T-cell (primary cell): ENCODE data around the gene FOXP1. TPM values are rescaled to one million over a fixed set of nuclear protein-coding genes. Genes with fewer than 3 reads are reported as not detected.

Experiments used
- ATAC-seq, 4 experiments: fragments of 200-7000 bp in 3 of 4; fragments of 150-1000 bp in 1 of 4; cut with Tn5 transposase; replicated peaks in 1 of 4; 1 replicate in 3 of 4; 2 replicates in 1 of 4; pipeline ENCODE4 v1.10.0; 2021; ENCODE audit warnings: moderate library complexity in 3 of 4, mild to moderate bottlenecking in 2 of 4, moderate number of reproducible peaks in 1 of 4
- CTCF ChIA-PET, 2 donors: fragments of 300-600 bp; sonication (Branson Sonifier 250); formaldehyde crosslinking; loops; one replicate each; lab custom pipeline; 2022; ENCODE audit warnings: antibody characterized with exemption in 2 of 2; lab: Charles Lee
- POLR2A ChIA-PET, 2 donors: fragments of 300-600 bp; sonication (Branson Sonifier 250); formaldehyde crosslinking; loops; one replicate each; lab custom pipeline; 2022; ENCODE audit warnings: antibody characterized with exemption in 2 of 2; lab: Charles Lee
- DNase-seq, 35 experiments: peaks; one replicate each; pipeline versions ENCODE4 v3.0.0 to v3.0.0-alpha.2; 2013 to 2023
- H3K27ac ChIP-seq: one replicate; pipeline ENCODE4 v1.5.1; 2013; ENCODE audit warnings: low read length
- H3K27me3 ChIP-seq, 2 experiments: replicated peaks in 1 of 2; 1 replicate in 1 of 2; 2 replicates in 1 of 2; pipeline versions ENCODE4 v1.6.1 to v1.7.0; 2013; ENCODE audit warnings: low read length in 1 of 2, mixed read lengths in 1 of 2; ENCODE audit not compliant: control insufficient read depth in 2 of 2, insufficient read depth in 2 of 2; ENCODE audit errors: extremely low read depth in 1 of 2
- H3K36me3 ChIP-seq, 2 donors: 1 replicate in 1 of 2; 2 replicates in 1 of 2; pipeline versions ENCODE4 v1.6.1 to v1.7.0; 2013; ENCODE audit warnings: low read length in 1 of 2; ENCODE audit not compliant: control insufficient read depth in 2 of 2, insufficient read depth in 1 of 2; ENCODE audit errors: extremely low read depth in 1 of 2
- H3K4me1 ChIP-seq, 2 experiments: 1 replicate in 1 of 2; 2 replicates in 1 of 2; pipeline versions ENCODE4 v1.6.1 to v1.7.0; 2013; ENCODE audit warnings: low read length in 2 of 2, mixed read lengths in 1 of 2; ENCODE audit not compliant: insufficient read depth in 2 of 2, control insufficient read depth in 1 of 2; ENCODE audit errors: extremely low read depth in 1 of 2
- H3K4me3 ChIP-seq, 2 donors: 1 replicate in 1 of 2; 2 replicates in 1 of 2; pipeline versions ENCODE4 v1.5.1 to v1.7.0; 2013; ENCODE audit warnings: mild to moderate bottlenecking in 2 of 2, low read length in 1 of 2, moderate library complexity in 1 of 2; ENCODE audit not compliant: control insufficient read depth in 1 of 2; ENCODE audit errors: extremely low read depth in 1 of 2
- H3K9me3 ChIP-seq: 2 replicates; pipeline ENCODE4 v1.7.0; 2013
- H3K27ac Mint-ChIP-seq, 2 donors: one replicate each; pipeline ENCODE4 v1.8.0; 2020 to 2021; ENCODE audit warnings: mild to moderate bottlenecking in 2 of 2, mixed read lengths in 2 of 2
- H3K27me3 Mint-ChIP-seq, 2 donors: one replicate each; pipeline ENCODE4 v1.8.0; 2021 to 2022; ENCODE audit warnings: mixed read lengths in 2 of 2
- H3K36me3 Mint-ChIP-seq: one replicate; pipeline ENCODE4 v1.8.0; 2021; ENCODE audit warnings: mixed read lengths
- H3K4me1 Mint-ChIP-seq, 3 donors: one replicate each; pipeline ENCODE4 v1.8.0; 2020 to 2022; ENCODE audit warnings: mixed read lengths in 3 of 3, mild to moderate bottlenecking in 1 of 3
- H3K4me3 Mint-ChIP-seq, 3 donors: one replicate each; pipeline ENCODE4 v1.8.0; 2020 to 2022; ENCODE audit warnings: mild to moderate bottlenecking in 3 of 3, mixed read lengths in 3 of 3, moderate library complexity in 3 of 3
- H3K9me3 Mint-ChIP-seq, 3 donors: one replicate each; pipeline ENCODE4 v1.8.0; 2020 to 2022; ENCODE audit warnings: mixed read lengths in 3 of 3
- WGBS: methylation state at CpG from one replicate; pipeline ENCODE4 v1.1.5; 2013; ENCODE audit warnings: missing lambda C conversion rate; ENCODE audit not compliant: insufficient coverage; 5-methylcytosine and 5-hydroxymethylcytosine counted together
- total RNA-seq, 35 experiments: library from RNA in 6 of 35; stranded (reverse) in 6 of 35; fragments of 120-200 nt in 1 of 35; gene quantifications; one replicate each; pipeline versions ENCODE4 v1.2.1 to v1.2.4 and lab custom pipeline; 2013 to 2026

FOXP1 gene
- total RNA-seq, 5 donors from 2014 or later (not counting 1 experiment from before 2014, with no cell fraction given), result 258 to 586 (median 290) TPM

DNA sequence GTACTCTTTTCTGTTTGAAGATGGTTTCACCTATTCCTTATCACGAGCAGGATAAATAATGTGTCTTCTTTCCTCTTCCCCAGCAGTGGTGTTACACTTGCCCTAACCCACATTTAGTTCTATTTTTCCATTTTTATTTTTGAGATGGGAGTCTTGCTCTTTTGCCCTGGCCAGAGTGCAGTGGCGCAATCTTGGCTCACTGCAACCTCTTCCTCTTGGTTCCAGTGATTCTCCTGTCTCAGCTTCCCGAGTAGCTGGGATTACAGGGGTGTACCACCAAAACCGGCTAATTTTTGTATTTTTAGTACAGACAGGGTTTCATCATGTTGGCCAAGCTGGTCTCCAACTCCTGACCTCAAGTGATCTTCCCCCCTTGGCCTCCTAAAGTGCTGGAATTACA lies 372.4 kb downstream of the FOXP1 start:
- Mint-ChIP-seq H3K4me3 (peak overlapping the region in 1 of 3 donors; percentile 14), H3K9me3 (no peaks in the 10 kb centered on the region), H3K27ac (peak overlapping the region; percentile 51 to 79), H3K27me3 (no peaks in the 10 kb centered on the region), H3K36me3 (peaks cover 39% of the 10 kb centered on the region), H3K4me1 (peaks cover 88 to 94% (median 89%) of the 10 kb centered on the region in 3 donors)
- Histone ChIP-seq H3K27me3 (no peaks in the 10 kb centered on the region), H3K9me3 (no peaks in the 10 kb centered on the region), H3K4me1 (peaks cover 7 to 8% of the 10 kb centered on the region in 2 experiments), H3K27ac (no peak overlapping the region), H3K4me3 (no peak overlapping the region), H3K36me3 (no peaks in the 10 kb centered on the region)
- CTCF ChIA-PET, result no interaction called here
- no peak for ATAC-seq
- POLR2A ChIA-PET, result no interaction called here
- 95% methylated on average over 3 of the region's 4 CpGs for WGBS
- no peak for DNase-seq

DNA sequence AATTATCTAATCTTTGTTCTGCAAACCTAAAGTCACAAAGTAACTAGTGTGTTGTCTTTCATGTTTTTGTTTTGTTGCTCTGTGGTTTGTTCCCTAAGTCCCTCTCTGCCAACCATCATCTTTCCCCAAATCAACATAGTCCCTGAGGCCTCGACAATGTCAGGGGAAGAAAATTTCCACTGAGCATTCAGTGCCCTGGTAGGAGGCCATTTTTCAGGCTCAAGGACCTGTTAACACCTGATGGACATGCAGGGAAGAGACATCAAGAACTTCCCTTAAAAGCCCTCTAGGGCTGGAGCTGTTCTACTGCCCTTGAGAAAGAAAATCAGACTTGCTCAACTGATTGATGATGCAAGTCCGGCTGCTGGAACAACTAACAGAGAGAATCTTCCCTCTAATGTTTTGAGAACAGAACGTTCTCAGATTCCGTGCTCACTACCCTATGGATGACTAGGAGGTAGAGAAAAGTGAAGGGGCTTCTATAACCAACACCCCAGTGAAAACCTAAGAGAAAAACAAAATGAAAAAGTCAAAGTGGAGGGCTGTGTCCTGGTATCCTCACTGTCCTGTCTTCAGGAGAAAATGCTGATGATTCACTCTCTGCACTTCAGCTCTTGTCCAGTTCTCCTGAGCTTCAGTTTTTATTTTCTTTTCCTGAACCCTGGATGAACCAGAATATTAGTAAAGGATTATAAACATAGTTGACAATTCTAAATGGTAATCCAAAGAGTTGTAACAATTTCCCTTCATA lies 373.1 kb downstream of the FOXP1 start:
- Histone ChIP-seq H3K4me3 (no peak overlapping the region), H3K4me1 (peaks cover 8 to 9% of the 10 kb centered on the region in 2 experiments), H3K27ac (no peak overlapping the region), H3K9me3 (no peaks in the 10 kb centered on the region), H3K27me3 (no peaks in the 10 kb centered on the region), H3K36me3 (no peaks in the 10 kb centered on the region)
- Mint-ChIP-seq H3K36me3 (peaks cover 39% of the 10 kb centered on the region), H3K27me3 (no peaks in the 10 kb centered on the region), H3K4me1 (peaks cover 83 to 92% (median 87%) of the 10 kb centered on the region in 3 donors), H3K4me3 (peak overlapping the region in 2 of 3 donors; percentile 7 to 14), H3K27ac (peak overlapping the region; percentile 51 to 79), H3K9me3 (no peaks in the 10 kb centered on the region)
- POLR2A ChIA-PET, result interaction anchor here in 1 of 2 donors (0.6 kb wide), 1 partner anchor 22 kb away, joined by 4 read pairs; no protein-coding TSS in a partner anchor
- peak in 1 of 4 experiments; percentile 12 for ATAC-seq
- WGBS, result 40% methylated on average over 1 of the region's 4 CpGs
- no peak for DNase-seq
- CTCF ChIA-PET, result no interaction called here

DNA sequence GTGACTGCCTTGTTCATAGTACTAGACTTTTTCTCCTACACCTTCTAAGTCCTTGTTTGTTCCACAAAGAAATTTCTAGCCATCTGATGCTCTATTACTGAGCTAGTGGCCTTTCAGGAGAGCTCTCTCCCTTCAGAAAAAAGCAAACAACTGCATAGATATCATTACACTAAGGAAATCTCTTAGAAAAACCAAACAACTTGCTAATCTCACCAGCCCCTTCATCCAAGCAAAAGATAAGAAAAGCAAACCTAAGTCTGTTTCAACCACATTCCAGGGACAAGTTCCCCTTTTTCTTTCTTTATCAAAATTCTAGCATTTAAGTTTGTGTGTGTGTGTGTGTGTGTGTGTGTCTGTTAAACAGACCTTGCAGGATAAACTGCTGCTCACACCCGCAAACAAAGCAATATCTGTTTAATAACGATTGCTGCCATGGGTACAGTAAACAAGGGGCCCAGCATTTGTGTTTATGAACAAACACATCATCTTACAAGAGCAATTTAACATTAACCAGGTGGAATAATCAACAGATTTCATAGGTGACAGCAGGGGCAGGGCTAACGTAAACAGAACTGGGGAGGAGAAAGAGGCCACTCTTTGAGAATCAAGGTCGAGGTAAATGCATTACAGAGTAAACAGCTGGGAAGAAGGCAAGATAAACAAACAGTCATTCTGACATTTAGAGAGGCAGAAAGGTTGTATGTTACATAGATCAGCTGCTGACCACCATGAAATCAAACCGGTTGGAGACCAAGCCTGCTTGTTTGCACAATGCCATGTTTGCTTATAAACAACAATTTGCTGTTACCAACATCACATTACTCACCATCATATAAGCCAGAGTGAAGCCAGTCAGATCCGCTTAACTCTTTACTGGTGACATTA lies 375.1 kb downstream of the FOXP1 start:
- H3K27me3 ChIP-seq, result no peaks in the 10 kb centered on the region
- ChIA-PET CTCF (interaction anchor here in 1 of 2 donors (0.6 kb wide), 1 partner anchor 234 kb away, joined by 8 read pairs; no protein-coding TSS in a partner anchor), POLR2A (interaction anchor here in 1 of 2 donors (0.5 kb wide), 1 partner anchor 65 kb away, joined by 3 read pairs; no protein-coding TSS in a partner anchor)
- ATAC-seq (no peak), DNase-seq (no peak)
- peaks cover 8 to 12% of the 10 kb centered on the region in 2 experiments for H3K4me1 ChIP-seq
- Mint-ChIP-seq H3K36me3 (peaks cover 37% of the 10 kb centered on the region), H3K4me1 (peaks cover 89 to 93% (median 90%) of the 10 kb centered on the region in 3 donors), H3K27ac (peak overlapping the region; percentile 65 to 80), H3K4me3 (peak overlapping the region in 1 of 3 donors; percentile 5), H3K9me3 (no peaks in the 10 kb centered on the region), H3K27me3 (no peaks in the 10 kb centered on the region)
- no peaks in the 10 kb centered on the region for H3K36me3 ChIP-seq
- H3K27ac ChIP-seq, result no peak overlapping the region
- WGBS, result 80% methylated on average over 2 of the region's 6 CpGs
- H3K9me3 ChIP-seq, result no peaks in the 10 kb centered on the region
- H3K4me3 ChIP-seq, result no peak overlapping the region

DNA sequence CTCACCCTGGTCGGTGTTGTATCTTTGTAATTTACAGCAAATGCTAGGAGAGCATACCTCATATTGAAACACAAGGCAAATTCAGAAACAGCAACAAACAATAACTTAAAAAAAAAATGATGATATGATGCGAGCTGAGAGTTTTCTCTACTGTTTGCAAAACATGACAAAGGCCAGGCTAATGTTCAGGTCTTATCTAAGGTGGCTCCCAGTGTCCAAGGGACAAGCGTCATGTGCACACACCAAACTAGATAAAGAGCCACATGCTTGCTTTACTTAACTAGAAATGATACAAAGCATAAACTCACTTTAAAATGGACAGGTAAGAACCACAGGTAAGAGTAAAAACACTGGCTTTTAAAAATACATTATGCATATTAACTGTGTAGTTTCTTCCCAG lies 375.9 kb downstream of the FOXP1 start:
- Mint-ChIP-seq H3K4me3 (no peak overlapping the region), H3K36me3 (peaks cover 37% of the 10 kb centered on the region), H3K9me3 (no peaks in the 10 kb centered on the region), H3K4me1 (peaks cover 92 to 95% (median 94%) of the 10 kb centered on the region in 3 donors), H3K27ac (peak overlapping the region; percentile 55 to 65), H3K27me3 (no peaks in the 10 kb centered on the region)
- no peaks in the 10 kb centered on the region for H3K36me3 ChIP-seq
- ChIA-PET POLR2A (interaction anchor here in 1 of 2 donors (0.5 kb wide), 1 partner anchor 66 kb away, joined by 3 read pairs; no protein-coding TSS in a partner anchor), CTCF (no interaction called here)
- DNase-seq (no peak), ATAC-seq (no peak)
- no peak overlapping the region for H3K4me3 ChIP-seq
- H3K4me1 ChIP-seq, result peaks cover 12% of the 10 kb centered on the region in 2 experiments
- no peak overlapping the region for H3K27ac ChIP-seq
- no peaks in the 10 kb centered on the region for H3K27me3 ChIP-seq
- no CpG with 5 or more reads among the region's 3 CpGs for WGBS
- no peaks in the 10 kb centered on the region for H3K9me3 ChIP-seq

DNA sequence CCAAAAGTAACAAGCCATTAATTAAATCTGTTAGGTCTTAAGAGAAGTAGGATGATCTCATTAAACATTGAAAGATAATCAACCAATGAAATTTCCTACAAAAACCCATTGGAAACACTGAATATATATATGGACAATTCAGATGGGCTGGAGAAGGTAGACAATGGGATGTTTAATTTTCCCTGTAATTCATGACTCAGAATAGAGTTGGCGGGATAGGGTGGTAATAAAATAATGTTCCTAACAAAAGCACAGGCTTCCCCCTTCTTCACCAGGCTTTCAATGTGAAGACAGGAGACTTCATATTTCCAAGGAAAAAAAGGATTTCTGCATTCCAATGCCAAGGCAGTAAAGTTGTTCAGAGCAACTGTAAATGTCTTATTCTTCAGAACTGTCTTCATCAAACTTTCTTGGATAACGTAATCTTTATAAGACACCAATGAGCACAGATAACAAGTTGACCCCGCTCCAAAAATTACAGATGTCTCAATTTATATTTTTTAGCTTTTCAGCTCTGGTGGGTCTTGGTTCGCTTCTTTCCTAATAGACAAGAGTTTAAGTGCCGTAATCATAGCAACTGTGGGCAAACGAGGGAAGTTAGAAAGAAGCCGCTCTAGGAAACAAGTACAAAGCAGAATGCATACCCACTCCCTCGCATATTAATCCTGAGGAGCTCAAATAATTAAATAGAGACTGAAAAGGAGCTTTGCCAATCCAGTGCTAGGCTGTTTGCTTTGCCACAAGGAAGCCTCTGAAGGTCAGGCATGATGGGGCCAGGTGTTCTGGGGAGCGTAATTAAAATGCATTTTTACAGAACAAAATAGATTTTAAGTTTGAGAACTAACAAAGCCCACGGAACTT lies 377.0 kb downstream of the FOXP1 start:
- no peaks in the 10 kb centered on the region for H3K9me3 ChIP-seq
- H3K36me3 Mint-ChIP-seq, result peaks cover 27% of the 10 kb centered on the region
- H3K27ac Mint-ChIP-seq, result no peak overlapping the region
- ChIA-PET POLR2A (no interaction called here), CTCF (no interaction called here)
- no peak overlapping the region for H3K4me3 ChIP-seq
- DNase-seq (no peak), ATAC-seq (no peak)
- no peaks in the 10 kb centered on the region for H3K27me3 Mint-ChIP-seq
- peaks cover 90 to 93% (median 93%) of the 10 kb centered on the region in 3 donors for H3K4me1 Mint-ChIP-seq
- no peaks in the 10 kb centered on the region for H3K36me3 ChIP-seq
- H3K27ac ChIP-seq, result no peak overlapping the region
- WGBS, result 100% methylated on average over 1 of the region's 10 CpGs
- H3K27me3 ChIP-seq, result no peaks in the 10 kb centered on the region
- no peak overlapping the region for H3K4me3 Mint-ChIP-seq
- no peaks in the 10 kb centered on the region for H3K9me3 Mint-ChIP-seq
- H3K4me1 ChIP-seq, result peaks cover 12 to 13% of the 10 kb centered on the region in 2 experiments
